HG03025 (cell line): ENCODE measurements around the gene LCMT2.

ENCODE experiments used
- ATAC-seq: cut with Tn5 transposase; IDR thresholded peaks from one replicate; pipeline ENCODE4 v1.9.1; 2021; ENCODE audit warnings: mild to moderate bottlenecking, moderate library complexity; ENCODE audit not compliant: unreplicated experiment, low FRiP score

LCMT2 gene, protein sequence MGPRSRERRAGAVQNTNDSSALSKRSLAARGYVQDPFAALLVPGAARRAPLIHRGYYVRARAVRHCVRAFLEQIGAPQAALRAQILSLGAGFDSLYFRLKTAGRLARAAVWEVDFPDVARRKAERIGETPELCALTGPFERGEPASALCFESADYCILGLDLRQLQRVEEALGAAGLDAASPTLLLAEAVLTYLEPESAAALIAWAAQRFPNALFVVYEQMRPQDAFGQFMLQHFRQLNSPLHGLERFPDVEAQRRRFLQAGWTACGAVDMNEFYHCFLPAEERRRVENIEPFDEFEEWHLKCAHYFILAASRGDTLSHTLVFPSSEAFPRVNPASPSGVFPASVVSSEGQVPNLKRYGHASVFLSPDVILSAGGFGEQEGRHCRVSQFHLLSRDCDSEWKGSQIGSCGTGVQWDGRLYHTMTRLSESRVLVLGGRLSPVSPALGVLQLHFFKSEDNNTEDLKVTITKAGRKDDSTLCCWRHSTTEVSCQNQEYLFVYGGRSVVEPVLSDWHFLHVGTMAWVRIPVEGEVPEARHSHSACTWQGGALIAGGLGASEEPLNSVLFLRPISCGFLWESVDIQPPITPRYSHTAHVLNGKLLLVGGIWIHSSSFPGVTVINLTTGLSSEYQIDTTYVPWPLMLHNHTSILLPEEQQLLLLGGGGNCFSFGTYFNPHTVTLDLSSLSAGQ

DNA sequence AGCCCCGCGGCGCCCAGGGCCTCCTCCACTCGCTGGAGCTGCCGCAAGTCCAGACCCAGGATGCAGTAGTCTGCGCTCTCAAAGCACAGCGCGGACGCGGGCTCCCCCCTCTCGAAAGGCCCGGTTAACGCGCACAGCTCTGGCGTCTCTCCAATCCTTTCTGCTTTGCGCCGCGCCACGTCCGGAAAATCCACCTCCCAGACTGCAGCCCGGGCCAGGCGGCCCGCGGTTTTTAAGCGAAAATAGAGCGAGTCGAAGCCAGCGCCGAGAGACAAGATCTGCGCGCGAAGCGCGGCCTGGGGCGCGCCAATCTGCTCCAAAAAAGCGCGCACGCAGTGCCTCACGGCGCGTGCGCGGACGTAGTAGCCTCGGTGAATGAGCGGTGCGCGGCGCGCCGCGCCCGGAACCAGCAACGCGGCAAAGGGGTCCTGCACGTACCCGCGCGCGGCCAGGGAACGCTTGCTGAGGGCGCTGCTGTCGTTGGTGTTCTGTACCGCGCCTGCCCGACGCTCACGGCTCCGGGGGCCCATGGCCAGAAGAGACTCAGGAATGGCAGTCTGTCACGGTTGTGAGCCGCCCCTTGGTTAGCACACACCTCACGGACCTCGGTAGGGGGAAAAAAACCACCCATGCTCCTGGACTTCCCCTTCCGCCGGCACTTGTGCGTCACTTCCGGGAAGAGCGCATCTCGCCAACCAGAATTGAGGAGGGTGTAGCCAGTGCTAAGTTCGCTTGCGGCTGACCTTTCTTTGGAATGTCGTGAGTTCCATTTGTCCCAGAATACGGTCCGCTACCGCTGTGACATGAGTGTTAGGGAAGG lies at the start of gene LCMT2:
TSS of gene LCMT2 (minus strand) at position 614 of the 820 bp plus-strand sequence. CDS start at position 530, 84 bp downstream.
- peak; percentile 89 for ATAC-seq

DNA sequence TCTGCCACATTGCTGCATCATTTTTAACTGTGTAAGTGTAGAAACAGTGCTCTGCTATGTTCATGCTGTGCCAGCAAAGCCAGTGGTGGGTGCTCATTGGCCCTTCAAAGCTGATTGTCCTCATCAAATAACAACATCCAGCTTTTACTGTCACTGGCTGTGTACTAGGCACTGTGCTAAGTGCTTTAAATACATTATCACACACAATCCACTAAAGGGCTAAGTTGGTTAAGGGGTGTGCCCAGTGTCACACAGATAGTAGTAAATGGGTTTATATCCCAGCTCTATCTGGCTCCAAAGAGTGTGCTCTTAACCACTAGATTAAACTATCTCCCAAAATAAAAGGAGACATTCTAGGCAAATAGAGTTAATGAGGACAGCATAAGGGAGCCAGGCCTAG lies 48.2 kb upstream of the LCMT2 start:
- no peak for ATAC-seq

DNA sequence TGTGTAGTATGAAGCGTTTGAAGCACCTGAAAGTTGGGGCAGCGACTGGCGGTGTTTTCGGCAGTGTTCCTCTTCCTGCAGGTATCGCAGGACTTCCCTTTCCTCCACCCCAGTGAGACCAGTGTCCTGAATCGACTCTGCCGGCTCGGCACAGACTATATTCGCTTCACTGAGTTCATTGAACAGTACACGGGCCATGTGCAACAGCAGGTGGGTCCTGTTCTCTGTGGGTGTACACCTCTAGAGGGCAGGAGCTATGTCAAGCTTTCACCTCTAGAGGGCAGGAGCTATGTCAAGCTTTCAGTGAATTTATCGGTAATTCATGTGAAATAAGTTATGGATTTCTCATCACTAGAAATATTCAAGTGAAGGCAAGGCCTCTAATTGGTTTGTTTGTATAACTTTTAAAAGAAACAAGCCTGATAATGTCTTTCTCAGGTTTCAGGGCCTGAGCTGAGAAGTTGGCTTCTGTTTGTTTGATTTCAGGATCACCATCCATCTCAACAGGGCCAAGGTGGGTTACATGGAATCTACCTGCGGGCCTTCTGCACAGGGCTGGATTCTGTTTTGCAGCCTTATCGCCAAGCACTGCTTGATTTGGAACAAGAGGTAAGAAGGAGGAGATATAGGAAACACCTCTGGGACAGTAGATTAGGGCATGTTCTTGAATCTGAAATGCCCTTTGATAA lies 45.8 kb upstream of the LCMT2 start:
- no peak for ATAC-seq

DNA sequence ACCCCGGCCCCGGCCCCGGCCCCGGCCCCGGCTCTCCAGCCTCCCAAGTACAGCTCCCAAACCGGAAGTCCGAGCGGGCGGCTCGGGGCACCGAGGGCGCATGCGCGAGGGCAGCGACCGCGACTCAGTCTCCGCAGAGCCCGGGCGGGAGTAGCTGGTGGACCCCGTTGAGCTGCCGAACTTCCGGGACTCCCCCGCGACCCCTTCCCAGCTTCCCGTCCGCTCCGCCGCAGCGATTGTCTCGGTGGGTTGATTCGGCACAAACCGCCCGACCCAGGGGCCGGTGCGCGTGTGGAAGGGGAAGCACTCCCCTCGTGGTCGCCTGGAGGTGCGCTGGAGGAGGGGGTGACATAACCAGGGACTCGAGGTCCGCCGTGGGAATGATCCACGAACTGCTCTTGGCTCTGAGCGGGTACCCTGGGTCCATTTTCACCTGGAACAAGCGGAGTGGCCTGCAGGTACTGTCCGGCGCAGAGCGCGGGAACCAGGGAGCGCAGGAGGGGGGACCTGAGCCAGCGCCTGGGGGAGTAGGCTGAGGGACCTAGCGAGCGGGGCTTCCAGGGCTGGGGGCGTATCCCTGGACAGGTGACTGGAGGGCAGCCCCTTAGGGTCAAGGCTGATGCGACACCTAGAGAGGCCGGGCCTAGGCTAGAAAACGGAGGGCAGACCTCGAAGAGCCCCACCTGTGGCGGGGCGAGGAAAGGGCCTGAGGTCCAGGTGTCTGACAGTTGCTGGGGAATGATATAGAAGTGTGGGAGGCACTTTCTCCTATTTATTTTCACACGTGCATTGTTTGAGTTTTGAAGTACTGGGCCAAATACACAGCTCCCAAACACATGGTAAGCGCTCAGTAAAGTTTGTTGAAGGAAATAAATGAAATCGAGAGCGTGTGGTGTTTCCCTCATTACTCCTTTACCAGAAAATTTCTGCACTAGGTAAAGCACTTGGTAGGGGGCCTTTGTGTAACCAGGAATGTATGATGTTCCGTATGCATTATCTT lies 40.9 kb upstream of the LCMT2 start, which contains the start of the genes TUBGCP4 and ZSCAN29:
TSS of gene TUBGCP4 (plus strand) at position 127 of the 1,000 bp plus-strand sequence. CDS start at position 381, 254 bp downstream.
TSS of gene ZSCAN29 (minus strand) at position 69 of the 1,000 bp plus-strand sequence. CDS start 1,130 bp downstream, outside the sequence.
- peak; percentile 86 for ATAC-seq

DNA sequence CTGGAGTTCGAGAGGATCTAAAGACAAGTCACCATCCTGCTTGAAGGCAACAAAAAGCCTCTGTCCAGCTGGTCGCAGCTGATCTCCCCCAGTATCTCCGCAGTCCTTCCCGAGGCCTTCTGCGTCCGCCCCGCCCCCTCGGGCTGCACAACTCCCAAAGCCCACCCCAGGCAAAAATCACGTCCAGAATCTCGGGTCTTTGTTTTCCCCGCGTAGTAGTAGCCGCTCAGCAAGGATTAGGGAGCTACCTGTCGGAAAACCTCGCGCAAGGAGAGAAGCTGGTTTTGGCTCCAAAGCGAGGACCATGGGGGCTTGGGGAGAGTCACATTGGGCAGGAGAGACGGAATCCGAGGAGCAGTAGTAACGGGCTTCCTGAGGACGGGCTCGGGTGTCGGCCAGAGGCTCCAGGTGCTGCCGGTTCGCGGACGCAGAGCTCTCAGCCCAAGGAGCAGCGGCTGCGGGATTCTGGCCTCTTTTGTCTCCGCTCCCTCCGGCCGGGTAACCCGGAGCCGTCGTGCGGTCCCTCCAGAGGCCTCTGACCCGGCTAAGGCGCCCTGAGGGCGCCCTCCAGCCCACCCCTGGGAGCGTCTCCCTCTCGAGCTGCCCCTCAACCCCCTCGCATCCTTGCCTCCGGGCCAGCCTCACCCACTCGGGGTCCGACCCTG lies 40.1 kb upstream of the LCMT2 start:
- ATAC-seq: no peak

DNA sequence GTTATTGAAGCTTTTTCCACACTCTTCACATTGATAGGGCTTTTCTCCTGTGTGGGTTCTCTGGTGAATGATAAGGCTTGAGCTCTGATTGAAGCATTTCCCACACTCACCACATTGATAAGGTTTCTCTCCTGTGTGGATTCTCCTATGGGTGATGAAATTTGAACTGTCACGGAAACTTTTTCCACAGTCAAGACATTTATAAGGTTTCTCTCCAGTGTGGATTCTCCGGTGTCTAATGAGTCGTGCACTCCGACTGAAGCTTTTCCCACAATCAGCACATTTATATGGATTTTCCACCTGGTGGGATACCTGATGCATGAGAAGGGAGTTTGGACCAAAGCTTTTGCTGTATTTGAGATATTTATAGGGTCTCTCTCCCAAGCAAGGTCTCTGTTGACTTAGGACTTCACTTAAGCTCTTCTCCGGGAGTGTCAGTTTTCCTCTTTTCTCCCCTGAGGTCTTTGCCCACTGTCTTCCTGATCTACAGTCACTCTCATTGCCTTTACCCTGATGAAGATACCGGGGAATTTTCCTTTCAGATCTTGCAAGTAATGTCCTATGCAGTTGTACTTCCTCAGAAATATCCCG lies 31.0 kb upstream of the LCMT2 start:
- no peak for ATAC-seq

DNA sequence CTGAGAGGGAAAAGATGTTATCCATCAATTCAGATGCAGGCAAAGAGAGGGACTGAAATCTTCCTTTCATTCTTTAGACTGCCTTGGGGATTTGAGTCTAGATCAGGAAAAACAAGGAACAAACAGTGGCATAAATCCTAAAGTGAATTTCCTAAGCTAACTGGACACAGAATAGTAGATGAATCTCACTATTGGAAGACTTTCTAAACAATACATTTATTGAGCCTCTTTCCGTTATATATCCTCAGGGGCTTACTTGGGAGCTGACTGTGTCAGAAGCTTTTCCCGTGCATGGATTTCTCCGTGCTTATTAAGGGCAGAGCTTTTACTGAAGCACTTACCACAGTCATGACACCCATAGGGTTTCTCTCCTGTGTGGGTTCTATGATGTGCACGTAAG lies 30.4 kb upstream of the LCMT2 start:
- ATAC-seq: no peak

DNA sequence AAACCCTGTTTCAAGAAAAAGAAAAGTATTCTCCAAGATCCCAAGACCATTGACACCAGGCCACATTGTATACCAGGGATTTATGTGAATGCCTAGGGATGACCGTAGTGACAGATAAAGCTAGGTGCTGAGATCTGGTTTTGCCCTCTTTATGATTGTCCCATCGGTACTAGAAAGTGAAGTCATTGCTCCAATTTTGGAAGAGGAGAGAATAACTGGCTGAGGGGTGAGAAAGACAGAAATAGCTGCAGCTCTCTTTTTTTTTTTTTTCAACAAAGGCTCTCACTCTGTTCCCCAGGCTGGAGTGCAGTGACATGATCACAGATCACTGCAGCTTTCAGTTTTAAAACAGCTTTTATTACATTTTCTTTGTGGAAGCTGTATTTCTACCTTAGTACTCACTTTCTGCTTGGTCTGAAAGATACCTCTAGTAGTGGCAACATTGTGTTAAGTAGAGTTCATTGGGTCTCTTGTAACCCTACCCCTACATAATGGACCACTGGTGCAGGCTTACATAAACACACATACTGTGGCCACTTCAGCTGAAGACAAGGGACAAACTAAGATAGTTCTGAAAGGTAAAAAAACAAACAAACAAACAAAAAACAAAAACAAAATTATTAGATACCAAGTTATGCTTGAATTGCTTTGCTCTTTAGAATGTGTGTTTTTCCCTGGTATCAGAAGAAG lies 22.5 kb upstream of the LCMT2 start:
- ATAC-seq: no peak

DNA sequence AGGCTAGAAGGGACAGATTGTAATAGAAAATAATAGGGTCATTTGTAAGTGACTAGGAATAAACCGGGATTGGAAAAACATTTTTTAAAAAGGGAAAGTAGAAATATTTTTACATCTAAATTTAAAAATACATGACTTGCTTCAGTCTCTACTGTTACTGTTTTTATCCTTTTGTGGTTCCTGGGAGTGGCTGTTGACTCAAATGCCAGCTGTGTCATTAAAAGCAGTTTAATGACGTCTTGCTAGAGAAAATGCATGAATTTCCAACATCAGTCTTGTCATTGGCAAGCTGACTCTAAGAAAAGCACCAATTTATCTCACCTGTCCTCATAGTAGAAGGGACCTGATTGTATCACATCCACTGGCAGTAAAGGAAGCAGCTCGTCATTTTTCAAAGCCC lies 16.7 kb upstream of the LCMT2 start:
- ATAC-seq: no peak

DNA sequence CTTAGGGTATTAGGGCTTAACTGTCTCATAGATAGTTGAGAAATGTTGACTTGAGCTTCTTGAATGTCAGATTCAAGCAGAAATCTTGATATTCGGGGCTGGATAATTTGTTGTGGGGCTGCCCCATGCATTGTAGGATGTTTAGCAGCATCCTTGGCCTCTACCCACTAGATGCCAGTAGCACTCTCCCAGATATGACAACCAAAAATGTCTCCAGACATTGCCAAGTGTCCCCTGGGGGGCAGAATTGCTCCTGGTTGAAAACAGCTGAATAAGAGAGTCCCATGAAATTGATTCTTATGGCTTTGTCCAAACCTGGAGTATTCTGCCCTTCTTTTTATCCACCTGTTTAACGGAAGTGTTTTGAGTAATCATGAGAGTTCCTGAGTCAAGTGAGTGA lies 15.9 kb upstream of the LCMT2 start:
- ATAC-seq: no peak

DNA sequence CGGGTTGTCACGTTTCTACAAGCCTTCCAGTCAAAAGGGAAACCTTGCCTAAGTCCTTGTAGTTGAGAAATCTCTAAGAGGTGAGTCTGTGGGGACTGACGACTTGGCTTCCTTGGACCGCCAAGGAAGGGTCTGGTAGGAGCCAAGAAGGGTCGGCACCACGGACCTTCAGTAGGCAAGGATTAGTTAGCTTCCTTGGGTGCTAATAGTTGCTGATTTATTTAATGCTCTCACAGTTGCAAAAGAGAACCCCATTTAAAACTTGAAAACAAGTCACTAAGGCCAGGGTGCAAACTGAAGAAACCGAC lies 361 bp upstream of the LCMT2 start:
- ATAC-seq: peak; percentile 27

DNA sequence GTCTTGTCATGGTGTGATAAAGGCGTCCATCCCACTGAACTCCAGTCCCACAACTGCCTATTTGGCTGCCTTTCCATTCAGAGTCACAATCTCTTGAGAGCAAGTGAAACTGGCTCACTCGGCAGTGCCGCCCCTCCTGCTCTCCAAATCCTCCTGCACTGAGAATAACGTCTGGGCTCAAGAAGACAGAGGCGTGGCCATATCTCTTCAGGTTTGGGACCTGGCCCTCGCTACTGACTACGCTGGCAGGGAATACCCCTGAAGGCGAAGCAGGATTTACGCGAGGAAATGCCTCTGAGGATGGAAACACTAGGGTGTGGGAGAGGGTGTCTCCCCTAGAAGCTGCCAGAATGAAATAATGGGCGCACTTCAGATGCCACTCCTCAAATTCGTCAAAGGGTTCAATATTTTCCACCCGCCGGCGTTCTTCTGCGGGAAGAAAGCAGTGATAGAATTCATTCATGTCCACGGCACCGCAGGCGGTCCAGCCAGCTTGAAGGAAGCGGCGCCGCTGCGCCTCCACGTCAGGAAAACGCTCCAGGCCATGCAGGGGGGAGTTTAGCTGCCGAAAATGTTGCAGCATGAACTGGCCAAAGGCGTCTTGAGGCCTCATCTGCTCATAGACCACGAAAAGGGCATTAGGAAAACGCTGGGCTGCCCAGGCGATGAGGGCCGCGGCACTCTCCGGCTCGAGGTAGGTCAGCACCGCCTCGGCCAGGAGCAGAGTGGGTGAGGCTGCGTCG lies 985 bp downstream of the LCMT2 start:
- no peak for ATAC-seq

DNA sequence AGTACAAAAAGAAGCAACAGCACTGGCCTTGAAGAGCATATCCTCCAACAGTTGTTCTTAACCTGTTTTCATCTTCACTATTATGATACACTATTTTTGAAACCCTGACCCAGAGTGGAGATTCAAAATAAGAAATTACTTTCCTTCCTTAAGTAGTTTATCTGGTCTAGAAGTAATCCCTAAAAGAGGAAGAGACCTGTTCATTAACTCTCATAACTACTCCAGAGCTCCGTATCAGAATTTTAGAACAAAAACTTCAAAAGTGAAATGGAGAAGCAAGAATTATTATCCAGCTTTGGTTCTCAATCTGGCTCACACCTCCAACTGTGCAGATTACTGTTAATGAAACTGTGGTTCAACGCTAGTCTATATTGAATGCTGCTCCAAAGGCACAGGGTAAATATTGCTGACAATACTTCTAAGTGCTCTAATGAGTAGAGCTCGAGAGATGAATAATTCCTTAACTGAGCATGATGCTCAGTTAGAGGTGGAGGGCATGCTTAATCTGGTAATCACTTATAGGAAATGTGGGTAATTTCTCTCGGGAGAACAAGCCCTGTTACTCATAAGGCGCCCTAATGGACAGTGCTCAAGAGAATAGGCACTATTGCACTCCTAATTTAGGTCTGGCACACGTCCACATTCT lies 5.2 kb downstream of the LCMT2 start:
- no peak for ATAC-seq

DNA sequence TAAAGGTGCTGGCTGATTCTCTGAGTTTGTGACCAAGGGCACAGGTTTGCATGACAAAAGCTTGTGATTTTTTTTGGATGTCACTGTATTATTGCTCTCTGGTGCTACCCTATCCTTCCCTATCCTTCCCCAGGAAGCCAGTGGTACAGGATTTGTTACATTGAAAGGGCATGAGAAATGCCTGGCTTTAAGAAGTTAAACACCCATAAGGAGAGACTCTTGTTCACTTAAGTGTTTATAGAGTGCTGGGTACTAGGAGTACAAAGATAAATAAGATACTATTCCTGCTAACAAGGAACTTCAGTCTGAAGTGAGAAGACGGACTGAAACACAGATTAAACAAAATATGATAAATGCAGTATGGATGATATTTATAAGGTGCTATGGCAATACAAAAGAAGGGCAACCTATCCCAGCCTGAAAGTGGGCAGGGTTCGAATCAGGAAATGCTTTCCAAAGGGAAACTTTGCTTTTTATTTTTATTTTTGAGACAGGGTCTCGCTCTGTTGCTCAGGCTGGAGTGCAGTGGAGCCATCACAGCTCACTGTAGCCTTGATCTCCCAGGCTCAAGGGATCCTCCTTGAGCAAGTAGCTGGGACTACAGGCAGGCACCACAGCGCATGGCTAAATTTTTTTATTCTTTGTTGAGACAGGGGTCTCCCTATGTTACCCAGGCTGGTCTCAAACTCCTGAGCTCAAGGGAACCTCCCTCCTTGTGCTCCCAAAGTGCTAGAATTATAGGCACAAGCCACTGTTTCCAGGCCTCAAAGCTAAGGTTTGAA lies 11.2 kb downstream of the LCMT2 start:
- no peak for ATAC-seq

DNA sequence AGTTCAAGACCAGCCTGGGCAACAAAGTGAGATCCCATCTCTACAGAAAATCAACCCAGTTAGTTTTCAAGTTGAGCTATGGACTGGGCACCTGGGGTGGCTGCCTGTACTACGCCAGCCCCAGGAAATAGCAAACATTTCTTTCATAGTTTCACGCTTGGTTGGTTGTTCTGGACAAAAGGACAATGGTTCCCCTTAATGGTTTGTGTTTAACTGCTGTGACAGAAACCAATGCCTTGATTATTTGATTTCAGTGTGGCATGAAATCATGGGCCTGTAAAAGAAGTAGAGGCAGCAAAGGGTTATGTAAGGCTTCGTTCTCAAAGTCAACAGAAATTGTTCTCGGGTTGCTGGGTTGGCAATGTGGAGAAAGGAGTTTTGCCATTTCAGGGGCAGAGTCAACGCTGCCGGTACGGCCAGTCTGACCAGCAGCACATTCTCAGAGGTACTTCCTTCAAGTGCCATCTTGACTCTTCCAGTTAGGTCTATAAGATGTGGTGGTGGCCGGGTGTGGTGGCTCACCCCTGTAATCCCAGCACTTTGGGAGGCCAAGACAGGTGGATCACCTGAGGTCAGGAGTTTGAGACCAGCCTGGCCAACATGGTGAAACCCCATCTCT lies 12.7 kb downstream of the LCMT2 start:
- ATAC-seq: no peak
